ENCODE measurements around the gene TNNI3K. TPM values are rescaled to one million over a fixed set of nuclear protein-coding genes. Genes with fewer than 3 reads are reported as not detected.

The TNNI3K gene
- total RNA-seq, 1 donor, result 1.3 TPM

DNA sequence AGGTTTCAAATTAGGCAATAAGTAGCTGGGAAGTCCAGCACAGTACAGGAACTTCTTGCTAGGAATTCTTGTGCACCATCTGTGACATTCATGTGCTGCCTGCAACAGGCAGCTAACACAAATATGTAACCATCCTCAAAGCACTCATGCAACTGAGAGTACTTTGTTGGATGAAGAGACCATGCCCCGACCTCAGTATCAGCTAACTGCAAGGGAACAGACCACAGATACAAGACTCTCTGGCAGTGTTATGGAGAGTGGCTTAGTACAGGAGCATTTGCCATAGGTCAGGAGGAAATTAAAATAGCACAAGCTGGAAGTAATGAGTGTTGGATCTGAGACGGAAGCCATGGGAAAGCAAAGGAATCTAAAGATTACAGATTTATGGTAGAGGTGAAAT is 153.7 kb downstream of the TNNI3K start:
- DNase-seq (ENCODE audit: low read depth in 2 of 3, low spot score in 2 of 3), result no peak

DNA sequence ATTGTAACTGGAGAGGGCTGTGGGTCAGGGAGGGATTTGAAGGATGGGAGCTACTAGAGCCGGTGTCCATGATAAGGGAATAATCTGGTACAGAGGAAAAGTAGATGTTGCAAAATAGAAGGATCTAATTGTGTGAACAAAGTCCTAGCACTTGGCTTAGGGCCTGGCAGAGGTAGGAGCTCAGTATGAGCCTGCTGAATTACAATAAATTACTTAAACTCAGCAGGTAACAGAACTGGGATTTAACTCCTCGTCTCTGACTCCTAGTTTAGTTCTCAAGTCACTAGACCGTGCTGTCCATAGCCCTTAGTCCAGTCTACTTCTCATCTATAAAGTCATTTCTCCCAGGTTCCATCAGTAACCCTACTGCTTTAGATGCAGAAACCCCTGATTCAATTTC is 157.0 kb downstream of the TNNI3K start:
- DNase-seq (ENCODE audit: low read depth in 2 of 3, low spot score in 2 of 3), result no peak

DNA sequence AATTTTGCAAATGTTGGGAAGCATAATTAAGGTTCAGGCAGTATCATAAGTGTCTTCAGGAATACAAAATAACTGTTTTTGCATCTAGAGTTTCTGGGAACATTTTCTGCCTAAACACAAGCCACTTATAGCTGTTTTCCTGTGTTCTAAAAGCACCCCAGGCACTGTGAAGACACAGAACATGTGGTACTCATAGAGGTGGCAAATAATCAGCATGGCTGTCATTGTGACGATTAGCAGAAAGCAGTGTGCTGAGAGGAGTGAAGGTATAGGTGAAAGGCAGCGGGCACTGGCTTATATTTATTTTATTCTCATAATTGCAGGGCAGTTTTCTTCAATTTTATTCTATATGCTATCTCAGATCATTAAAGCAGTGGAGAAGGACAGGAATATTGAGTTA is 157.7 kb downstream of the TNNI3K start:
- DNase-seq (ENCODE audit: low read depth in 2 of 3, low spot score in 2 of 3), result no peak

DNA sequence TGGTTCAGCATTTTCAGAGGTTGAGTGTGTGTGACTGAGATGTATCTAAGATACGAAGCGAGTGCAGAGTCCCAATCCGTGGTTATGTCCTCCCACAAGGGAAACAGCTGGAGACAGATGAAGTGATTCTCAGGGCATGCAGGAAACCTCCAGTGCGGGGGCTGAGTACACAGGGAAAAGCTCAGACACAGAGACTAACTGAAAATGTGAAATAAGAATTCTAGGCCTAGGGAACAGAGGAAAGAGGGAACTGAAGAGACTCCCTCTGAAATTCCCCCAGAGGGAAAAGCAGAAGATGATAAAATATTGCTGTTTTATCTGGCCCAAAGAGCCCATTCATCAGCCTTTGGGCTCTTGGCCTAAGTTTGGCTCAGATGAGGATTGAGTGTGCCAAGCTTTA is 160.4 kb downstream of the TNNI3K start:
- peak in 1 of 3 donors; percentile 10 for DNase-seq (ENCODE audit: low read depth in 2 of 3, low spot score in 2 of 3)

DNA sequence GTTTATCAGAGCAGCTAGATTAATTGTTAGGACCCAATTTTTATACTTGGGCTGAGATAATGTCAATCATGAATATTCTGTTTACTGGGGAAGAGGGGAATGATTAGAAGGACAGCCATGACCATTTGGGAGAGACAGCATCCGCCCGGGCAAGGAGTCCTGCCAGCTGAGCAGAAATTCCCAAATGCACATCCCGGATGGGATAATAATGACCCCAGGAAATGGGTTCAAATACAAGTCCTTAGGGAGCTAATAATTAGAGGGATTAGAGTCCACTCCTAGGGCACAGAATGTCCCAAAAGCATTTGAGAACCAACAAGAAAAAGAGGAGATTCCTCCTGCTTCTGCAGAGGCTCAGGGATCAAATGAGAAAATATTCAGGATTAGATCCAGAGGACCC is 161.3 kb downstream of the TNNI3K start:
- no peak for DNase-seq (ENCODE audit: low read depth in 2 of 3, low spot score in 2 of 3)

DNA sequence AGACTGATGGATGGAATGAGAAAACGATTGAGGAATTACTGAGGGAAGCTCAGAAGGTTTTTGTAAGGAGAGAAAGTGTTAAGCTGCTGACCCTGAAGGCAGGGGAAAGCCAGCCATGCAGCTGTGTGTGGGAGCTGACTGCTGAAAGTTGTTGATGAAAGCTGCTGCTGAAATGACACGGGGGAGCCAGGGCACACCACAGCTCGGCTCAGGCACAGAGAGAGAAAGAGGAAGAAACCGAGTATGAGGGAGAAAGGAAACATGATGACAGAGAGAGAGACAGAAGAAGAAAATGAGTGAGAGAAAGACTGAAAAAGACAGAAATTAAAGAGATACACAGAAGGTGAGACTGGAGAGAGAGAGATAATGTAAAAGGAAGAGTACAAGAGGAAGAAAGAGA is 161.7 kb downstream of the TNNI3K start:
- DNase-seq (ENCODE audit: low read depth in 2 of 3, low spot score in 2 of 3), result peak in 1 of 3 donors; percentile 10

DNA sequence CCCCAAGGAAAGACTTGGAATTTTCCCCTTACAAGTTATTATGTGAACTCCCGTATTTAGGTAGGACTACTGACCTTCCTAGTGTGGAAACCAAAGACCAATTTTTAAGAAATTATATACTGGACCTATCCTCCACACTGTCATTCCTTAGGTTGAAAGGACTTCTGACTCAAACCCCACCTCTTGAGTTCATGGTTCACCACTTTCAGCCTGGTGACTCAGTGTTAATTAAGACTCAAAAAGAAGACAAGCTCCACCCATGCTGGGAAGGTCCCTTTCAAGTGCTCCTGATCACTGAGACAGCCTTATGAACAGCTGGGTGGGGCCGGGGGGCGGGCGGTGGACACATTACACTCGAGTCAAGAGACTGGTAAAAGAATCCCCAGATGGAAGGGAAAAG is 164.1 kb downstream of the TNNI3K start:
- DNase-seq (ENCODE audit: low read depth in 2 of 3, low spot score in 2 of 3), result no peak

DNA sequence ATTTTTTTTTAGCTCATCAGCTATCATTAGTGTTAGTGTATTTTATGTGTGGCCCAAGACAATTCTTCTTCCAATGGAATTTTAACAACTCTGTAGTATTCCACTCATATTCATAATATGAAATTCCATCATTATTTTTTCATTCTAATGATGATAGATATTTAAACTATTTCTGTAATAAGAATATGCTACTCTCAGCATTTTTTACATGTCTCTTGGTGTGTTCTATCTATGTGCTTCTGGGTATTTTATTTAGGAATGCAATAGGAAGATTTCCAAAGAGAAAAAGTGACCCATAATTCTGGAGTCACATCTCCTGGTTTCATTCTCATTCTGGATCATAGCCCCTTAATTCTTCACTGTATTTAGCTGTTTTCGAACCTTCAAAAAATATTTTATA is 167.7 kb downstream of the TNNI3K start:
- DNase-seq (ENCODE audit: low read depth in 2 of 3, low spot score in 2 of 3), result no peak

DNA sequence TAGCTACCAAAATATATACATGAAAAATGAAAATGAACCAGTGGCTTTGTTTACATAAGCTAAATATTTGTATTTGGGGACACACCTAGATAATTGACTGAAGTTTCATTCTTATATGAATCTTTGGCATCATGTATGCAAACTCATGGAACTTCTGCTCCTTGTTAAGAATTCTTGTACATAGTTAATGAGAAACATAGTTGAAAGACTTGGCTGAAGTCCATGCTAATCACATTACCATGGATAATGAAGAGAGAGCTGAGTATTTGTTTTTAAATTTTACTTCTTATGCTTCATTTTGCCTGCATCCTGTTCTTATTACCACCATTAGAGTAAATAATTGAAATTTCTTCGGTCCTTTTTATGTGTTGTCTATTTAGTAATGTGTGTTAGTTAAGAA is 168.4 kb downstream of the TNNI3K start:
- no peak for DNase-seq (ENCODE audit: low read depth in 2 of 3, low spot score in 2 of 3)

DNA sequence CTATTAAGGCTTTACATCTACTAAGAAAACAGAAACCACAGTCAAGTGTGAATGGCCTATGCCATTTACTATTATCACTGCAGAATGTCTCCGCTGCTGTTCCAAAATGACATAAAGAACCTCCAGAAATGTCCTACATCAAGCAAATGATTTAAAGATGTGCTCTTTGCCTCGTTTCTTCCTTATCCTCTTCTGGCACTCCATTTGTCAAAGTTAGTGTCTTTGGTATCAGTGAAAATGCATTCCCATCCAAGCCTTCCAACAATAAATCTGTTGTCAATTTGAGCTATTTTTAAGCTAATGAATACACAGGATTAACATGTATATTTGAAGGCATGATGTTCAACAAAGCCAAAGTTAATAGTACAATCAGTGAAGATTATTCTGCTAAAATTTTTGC is 171.6 kb downstream of the TNNI3K start:
- DNase-seq (ENCODE audit: low read depth in 2 of 3, low spot score in 2 of 3), result no peak

DNA sequence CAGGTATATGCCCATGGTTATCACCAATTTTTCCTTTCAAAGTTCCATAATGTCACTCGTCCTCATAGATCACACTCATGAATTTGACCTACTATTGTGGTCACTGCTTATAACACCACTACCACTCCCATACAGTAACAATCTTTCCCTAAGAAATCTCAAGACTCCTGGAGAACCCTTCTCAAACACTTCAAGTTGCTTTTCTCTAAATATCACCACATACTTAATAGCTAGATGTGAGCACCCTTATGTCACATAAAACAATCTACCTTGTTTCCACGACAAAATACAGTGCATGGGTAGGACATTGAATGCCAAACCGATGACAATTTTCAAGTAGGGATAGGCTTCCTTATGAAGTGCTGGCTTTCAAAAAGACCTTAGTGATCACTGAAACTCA is 172.7 kb downstream of the TNNI3K start:
- no peak for DNase-seq (ENCODE audit: low read depth in 2 of 3, low spot score in 2 of 3)

DNA sequence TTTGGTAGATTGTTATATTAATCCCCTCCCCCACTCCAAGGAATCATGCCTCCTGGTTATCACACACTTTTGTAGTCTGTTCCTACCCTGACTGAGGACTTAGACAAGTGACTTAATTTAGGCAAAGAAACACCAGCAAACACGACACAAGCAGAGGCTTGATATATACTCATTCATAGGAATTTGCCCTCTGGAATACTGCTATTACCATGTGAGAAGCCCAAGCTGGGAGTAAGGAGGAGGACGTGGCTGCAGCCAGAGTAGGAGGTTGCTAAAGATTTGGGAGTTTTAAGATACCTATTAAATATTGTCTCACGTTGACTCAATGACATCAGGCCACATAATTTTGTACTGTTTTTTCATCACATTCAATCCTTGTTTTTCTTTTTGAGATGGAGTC is 177.1 kb downstream of the TNNI3K start:
- DNase-seq (ENCODE audit: low read depth in 2 of 3, low spot score in 2 of 3), result no peak

DNA sequence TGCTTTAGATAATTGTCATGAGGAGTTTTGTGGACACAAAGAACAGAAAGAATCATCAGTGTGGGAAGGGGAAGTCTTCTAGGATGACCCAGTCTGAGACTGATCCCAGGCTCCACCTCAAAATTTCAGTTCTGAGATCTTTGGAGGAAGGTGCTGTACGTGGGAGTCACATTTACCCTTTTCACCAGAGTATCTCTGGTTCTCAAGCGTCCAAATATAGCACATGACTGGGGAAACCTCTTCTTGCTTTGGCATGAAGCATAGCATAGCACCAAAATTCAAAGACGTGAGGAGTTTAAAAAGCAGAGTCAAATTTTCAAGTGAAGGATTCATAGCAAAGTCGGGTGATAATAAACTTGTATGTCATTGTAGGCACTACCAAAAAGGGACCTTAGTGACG is 180.7 kb downstream of the TNNI3K start:
- no peak for DNase-seq (ENCODE audit: low read depth in 2 of 3, low spot score in 2 of 3)

DNA sequence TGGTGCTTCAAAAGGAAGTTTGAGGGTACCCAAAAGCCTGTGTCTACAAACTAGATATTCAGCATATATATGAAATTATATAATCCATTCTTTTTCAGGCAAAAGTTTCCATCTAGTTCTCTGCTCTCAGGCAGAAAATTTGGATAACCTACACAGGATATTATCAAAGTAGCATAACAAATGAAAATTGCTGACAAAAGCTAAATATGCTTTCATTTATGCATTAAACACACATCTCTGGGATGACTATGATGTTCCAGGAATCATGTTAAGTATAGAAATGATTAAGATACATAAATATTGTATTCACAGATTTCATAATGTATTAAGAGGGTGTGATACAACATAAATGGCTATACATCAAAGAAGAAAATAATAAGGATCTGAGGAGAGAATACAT is 184.4 kb downstream of the TNNI3K start:
- no peak for DNase-seq (ENCODE audit: low read depth in 2 of 3, low spot score in 2 of 3)

DNA sequence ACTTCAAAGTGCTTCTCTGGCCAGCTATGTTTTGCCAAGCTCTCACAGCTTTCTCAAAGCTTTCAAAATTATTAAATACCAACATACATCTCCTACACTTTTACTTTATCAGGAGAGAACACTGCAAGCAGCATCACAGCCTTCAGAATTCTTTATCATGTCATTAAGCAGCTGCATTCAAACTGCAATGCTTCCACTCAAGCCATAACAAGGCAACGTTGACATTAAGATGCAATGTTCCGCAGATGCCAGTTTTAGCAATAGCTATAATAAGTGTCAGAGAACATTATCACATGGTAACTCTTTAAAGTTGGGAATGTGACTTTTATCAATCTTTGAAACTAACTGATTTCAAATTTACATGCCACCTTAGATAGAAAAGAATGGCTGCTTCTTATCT is 185.3 kb downstream of the TNNI3K start:
- DNase-seq (ENCODE audit: low read depth in 2 of 3, low spot score in 2 of 3), result no peak

DNA sequence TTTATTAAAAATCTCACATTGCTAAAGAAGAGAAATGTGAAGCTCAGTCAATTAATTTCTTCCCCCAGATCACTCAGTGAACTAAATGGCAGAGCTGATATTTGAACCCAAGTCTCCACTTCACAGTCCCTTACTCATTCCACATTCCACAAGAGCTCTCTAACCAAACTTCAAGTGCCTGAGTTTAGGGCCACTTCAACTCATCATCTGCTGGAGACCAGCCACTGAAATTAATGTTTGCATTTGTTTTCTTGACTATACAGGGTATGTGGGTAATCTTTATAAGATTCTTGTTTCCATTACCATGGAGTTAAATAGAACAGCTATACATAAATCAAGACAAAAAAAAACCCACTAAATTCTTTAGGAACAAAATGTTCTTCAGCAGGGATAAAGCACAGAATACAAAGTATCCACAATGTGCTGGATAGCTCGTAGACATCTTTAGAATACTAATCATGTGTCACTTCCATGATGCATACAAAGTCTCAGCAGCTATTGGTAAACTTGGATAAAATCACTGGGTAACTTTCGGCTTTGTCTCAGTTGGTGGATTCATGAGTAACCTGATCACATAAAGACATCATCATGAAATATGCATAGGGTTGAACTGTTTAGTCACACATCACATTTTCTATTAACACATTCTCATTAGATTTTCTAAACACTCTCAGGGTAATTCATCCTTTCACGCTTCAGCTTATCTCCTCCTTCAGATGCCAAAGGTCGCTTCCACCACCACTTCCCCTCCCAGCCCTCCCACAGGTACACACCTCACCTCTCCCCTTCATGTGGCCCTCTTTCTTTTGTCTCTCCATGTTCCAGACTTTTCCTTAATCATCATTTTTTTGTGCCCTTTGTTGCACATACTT is 187.5 kb downstream of the TNNI3K start:
- no peak for DNase-seq (ENCODE audit: low read depth in 2 of 3, low spot score in 2 of 3)

DNA sequence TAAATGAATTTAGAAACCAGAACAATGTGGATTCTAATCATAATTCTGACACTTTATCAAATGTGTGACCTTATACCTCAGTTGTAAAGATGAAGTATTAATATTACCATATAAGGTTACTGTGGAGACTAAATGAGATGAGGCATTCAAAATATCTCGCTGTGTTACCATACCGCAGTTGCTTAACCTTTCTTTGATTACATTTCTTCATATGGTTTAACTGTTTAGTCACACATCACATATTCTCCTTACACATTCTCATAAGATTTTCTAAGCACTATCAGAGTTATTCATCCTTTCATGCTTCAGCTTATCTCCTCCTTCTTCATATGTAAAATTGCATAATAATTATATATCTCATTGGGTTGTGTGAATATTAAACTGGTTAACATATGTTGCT is 188.3 kb downstream of the TNNI3K start:
- DNase-seq (ENCODE audit: low read depth in 2 of 3, low spot score in 2 of 3), result no peak

DNA sequence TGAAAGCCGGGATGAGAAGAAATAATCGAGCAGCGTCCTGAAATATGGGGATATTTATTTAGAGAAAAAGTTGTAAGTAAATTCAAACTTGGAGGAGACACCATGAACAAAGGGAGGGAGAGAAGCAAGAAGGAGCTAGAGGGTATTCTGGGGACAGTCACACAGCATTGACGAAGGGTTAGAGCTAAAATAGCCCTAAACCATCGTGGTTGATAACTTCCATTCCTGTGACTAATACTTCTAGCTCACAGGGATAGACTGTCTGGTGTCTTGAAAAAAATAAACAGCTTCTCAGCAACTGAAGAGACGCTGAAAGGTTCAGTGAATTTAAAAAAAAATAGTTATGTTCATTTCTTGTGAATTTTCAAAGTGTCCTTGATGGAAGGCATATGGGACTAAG is 190.5 kb downstream of the TNNI3K start:
- DNase-seq (ENCODE audit: low read depth in 2 of 3, low spot score in 2 of 3), result no peak

DNA sequence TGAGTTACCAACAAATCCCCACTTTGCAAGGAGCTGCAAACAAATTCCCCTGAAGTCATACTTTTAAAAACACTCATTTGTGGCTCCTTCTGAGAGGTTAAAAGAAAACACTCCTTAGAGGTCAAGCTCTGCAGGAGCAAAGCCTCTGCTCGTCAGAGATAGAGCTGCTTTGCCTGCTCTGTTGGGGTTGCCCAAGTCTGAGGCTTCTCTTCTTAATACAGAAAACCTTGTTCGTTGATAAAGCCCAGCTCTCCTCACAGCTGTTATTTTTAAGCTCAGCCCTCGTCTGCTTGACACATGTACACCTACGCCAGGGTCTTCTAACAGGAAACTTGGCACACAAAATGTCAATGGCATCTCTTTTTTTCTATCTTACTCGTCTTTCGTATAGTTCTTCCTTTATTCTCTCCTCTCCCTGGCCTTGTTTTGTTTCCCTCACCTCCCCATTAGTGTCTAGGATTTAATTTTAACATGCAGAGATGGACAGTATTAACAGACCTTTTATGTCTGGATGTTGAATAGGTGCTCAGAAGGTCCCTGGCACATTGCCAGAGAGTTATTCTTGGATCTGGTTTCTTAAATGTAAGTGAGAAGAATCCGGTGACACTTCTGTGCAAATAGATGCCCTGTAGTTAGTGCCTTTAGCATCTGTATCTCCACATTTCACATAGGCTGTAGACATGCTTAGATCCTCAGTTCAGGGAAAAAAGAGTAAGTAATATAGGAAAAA is 191.2 kb downstream of the TNNI3K start:
- DNase-seq (ENCODE audit: low read depth in 2 of 3, low spot score in 2 of 3), result no peak

DNA sequence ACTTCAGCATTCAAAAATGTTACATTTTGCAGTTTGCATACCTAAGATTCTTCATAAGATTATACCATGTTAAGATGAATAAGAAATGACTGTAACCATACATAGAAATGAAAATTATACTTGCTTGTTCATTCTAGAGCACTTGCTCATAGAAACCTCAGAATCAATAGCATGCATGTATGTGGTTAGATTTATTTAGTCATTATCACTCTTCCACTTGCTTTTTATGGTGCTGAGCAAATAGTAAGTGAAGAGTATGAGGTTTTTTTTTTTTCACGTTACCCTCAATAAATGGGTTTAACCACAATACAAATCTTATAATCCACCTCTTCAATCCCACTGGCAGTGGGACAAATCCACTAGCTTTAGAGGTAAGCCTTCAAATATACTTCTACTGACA is 192.5 kb downstream of the TNNI3K start:
- no peak for DNase-seq (ENCODE audit: low read depth in 2 of 3, low spot score in 2 of 3)

DNA sequence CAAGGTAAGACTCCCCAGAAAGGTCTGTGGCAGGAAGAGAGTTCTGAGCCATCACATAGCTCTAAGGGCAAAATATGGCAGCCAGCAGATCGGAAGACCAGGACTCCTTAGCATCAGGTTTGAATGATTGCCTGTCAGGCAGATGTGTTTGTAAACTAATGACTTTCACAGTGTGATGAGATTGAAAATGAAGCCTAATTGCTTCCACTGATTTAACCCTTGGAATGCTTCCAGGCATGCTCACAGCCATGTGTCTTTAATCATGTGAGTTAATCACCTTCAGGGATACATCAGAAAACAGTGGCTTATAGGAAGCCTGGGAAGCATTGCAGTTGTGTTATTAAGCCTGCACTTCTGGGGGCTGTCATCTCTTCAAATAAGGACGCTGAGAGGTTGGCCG is 194.4 kb downstream of the TNNI3K start:
- no peak for DNase-seq (ENCODE audit: low read depth in 2 of 3, low spot score in 2 of 3)

DNA sequence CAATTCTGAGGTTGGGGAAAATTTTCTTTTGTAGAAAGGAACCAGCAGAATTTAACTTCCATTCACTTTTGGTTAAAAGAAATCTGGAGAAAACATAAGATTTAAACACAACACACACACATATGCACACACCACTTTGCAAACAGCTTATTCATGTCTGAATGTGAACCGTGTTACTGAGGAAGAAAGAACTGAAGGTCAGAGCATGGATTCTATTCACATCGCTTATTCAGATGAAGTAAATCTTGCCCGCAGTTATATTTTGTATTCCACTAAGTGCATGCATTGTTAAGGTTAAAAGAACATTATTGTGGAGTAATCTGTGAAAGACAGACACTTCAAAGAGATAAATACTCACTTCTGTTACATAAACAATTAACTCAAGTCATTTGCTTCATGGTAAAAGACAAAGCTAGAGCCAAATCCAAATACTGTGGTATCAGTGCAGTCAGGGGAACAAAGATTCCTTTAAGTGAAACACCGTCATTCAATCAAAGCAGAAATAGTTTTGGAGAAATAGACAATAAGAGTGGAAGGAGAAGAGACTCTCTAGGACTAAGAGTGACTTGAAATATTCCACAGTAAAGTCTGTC is 195.3 kb downstream of the TNNI3K start:
- no peak for DNase-seq (ENCODE audit: low read depth in 2 of 3, low spot score in 2 of 3)
